OCI-LY1 (cell line): ENCODE results near the gene MSS51.

Experiments
- H2AFZ ChIP-seq: fragments of 200-600 bp; sonication (generic), shearing (Covaris generic); 2 replicates; pipeline ENCODE4 v1.6.0; 2014; ENCODE audit warnings: antibody characterized with exemption, mild to moderate bottlenecking, low read length
- H3F3A ChIP-seq: fragments of 200-600 bp; sonication (generic), shearing (Covaris generic); 2 replicates; pipeline ENCODE4 v1.6.0; 2014; ENCODE audit warnings: mild to moderate bottlenecking, antibody characterized with exemption, low read length, moderate library complexity; ENCODE audit not compliant: insufficient read depth
- H3K27ac ChIP-seq: fragments of 200-600 bp; sonication (generic); 2 replicates; pipeline ENCODE4 v1.5.1; 2014; ENCODE audit warnings: low read length, mixed run types, mild to moderate bottlenecking, low read depth; ENCODE audit not compliant: poor library complexity, severe bottlenecking
- H3K27me3 ChIP-seq: fragments of 200-600 bp; sonication (generic); 2 replicates; pipeline ENCODE4 v1.6.0; 2014; ENCODE audit warnings: antibody characterized with exemption, mild to moderate bottlenecking, low read length, moderate library complexity; ENCODE audit not compliant: insufficient read depth
- H3K36me3 ChIP-seq: fragments of 200-600 bp; sonication (generic); 2 replicates; pipeline ENCODE4 v1.6.1; 2014; ENCODE audit warnings: mild to moderate bottlenecking, antibody characterized with exemption, low read length, moderate library complexity, mixed read lengths; ENCODE audit not compliant: insufficient read depth
- H3K4me1 ChIP-seq: fragments of 200-600 bp; sonication (generic); 2 replicates; pipeline ENCODE4 v1.5.1; 2014; ENCODE audit warnings: mild to moderate bottlenecking, low read length, moderate library complexity; ENCODE audit not compliant: insufficient read depth, severe bottlenecking
- H3K4me2 ChIP-seq: fragments of 200-600 bp; sonication (generic), shearing (Covaris generic); 2 replicates; pipeline ENCODE4 v1.6.1; 2014; ENCODE audit warnings: low read length
- H3K4me3 ChIP-seq: fragments of 200-600 bp; sonication (generic); 2 replicates; pipeline ENCODE4 v1.5.1; 2014; ENCODE audit warnings: low read length, low read depth, mild to moderate bottlenecking, mixed read lengths; ENCODE audit not compliant: poor library complexity, severe bottlenecking
- H3K79me2 ChIP-seq: fragments of 200-600 bp; shearing (Covaris generic); 2 replicates; pipeline ENCODE4 v1.6.1; 2016; ENCODE audit warnings: mixed run types, low read length, mixed read lengths; ENCODE audit not compliant: insufficient read depth
- H3K9ac ChIP-seq: fragments of 200-600 bp; sonication (generic), shearing (Covaris generic); 2 replicates; pipeline ENCODE4 v1.6.1; 2014; ENCODE audit warnings: mild to moderate bottlenecking, low read length, mixed read lengths
- H3K9me2 ChIP-seq: fragments of 200-600 bp; sonication (generic), shearing (Covaris generic); 2 replicates; pipeline ENCODE4 v1.6.1; 2014; ENCODE audit warnings: low read depth, mild to moderate bottlenecking, low read length, mixed read lengths
- H3K9me3 ChIP-seq: fragments of 200-600 bp; shearing (Covaris generic); 2 replicates; pipeline ENCODE4 v1.6.1; 2014; ENCODE audit warnings: low read length, mixed read lengths
- H4K20me1 ChIP-seq: fragments of 200-600 bp; sonication (generic), shearing (Covaris generic); 2 replicates; pipeline ENCODE4 v1.6.0; 2016; ENCODE audit warnings: mild to moderate bottlenecking, low read length; ENCODE audit not compliant: insufficient read depth
- EZH2 ChIP-seq: fragments of 200-600 bp; sonication (generic), shearing (Covaris generic); IDR thresholded peaks from 2 replicates; pipeline ENCODE4 v1.8.0; 2017; ENCODE audit warnings: borderline replicate concordance, mixed run types, mild to moderate bottlenecking, antibody characterized with exemption, low read length, moderate library complexity, mixed read lengths
- TF ChIP-seq, protein P1 (sequence below): fragments of 200-600 bp; sonication (generic), shearing (Covaris generic); IDR thresholded peaks from 2 replicates; pipeline ENCODE4 v1.5.1; 2017; ENCODE audit warnings: mild to moderate bottlenecking, antibody characterized with exemption, low read length, moderate library complexity, mixed read lengths

The MSS51 gene

DNA sequence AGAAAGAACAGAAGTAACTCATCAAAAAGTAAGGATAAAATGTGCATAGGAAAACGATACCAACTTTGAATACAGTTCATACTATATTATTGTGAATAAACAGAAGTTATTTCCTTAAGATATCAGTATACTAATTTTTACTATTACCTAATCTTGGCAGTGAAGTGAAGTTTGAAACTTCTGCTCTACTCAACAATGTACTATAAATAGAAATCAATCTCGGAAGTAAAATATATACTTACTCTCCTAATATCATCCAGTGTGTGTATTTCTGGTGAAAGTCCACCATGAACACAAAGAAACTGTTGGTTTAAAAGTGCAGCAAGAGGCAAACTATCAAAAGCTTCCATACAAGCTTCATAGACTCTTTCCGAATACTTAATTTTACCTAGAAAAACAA is 37.9 kb upstream of the MSS51 start:
- Histone ChIP-seq H2AFZ (no peak overlapping the region), H3K36me3 (peaks cover 73% of the 10 kb centered on the region), H3K4me1 (no peaks in the 10 kb centered on the region), H3K79me2 (no peaks in the 10 kb centered on the region), H3K27ac (no peak overlapping the region), H4K20me1 (no peaks in the 10 kb centered on the region), H3K27me3 (no peaks in the 10 kb centered on the region), H3K4me3 (no peak overlapping the region), H3K4me2 (no peak overlapping the region), H3F3A (no peaks in the 10 kb centered on the region), H3K9ac (no peak overlapping the region), H3K9me3 (no peaks in the 10 kb centered on the region), H3K9me2 (no peaks in the 10 kb centered on the region)
- TF ChIP-seq, protein P1, sequence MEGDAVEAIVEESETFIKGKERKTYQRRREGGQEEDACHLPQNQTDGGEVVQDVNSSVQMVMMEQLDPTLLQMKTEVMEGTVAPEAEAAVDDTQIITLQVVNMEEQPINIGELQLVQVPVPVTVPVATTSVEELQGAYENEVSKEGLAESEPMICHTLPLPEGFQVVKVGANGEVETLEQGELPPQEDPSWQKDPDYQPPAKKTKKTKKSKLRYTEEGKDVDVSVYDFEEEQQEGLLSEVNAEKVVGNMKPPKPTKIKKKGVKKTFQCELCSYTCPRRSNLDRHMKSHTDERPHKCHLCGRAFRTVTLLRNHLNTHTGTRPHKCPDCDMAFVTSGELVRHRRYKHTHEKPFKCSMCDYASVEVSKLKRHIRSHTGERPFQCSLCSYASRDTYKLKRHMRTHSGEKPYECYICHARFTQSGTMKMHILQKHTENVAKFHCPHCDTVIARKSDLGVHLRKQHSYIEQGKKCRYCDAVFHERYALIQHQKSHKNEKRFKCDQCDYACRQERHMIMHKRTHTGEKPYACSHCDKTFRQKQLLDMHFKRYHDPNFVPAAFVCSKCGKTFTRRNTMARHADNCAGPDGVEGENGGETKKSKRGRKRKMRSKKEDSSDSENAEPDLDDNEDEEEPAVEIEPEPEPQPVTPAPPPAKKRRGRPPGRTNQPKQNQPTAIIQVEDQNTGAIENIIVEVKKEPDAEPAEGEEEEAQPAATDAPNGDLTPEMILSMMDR: no peak
- no peak for TF ChIP-seq EZH2

GRCh38 chr10:73469579-73469978 is 36.2 kb upstream of the MSS51 start:
- Histone ChIP-seq H4K20me1 (no peaks in the 10 kb centered on the region), H3K27me3 (no peaks in the 10 kb centered on the region), H3K9me3 (no peaks in the 10 kb centered on the region), H3K79me2 (no peaks in the 10 kb centered on the region), H3K4me2 (no peak overlapping the region), H3K36me3 (peaks cover 74% of the 10 kb centered on the region), H3K4me1 (no peaks in the 10 kb centered on the region), H3F3A (no peaks in the 10 kb centered on the region), H3K9ac (no peak overlapping the region), H3K4me3 (no peak overlapping the region), H2AFZ (no peak overlapping the region), H3K9me2 (no peaks in the 10 kb centered on the region), H3K27ac (no peak overlapping the region)
- TF ChIP-seq, protein P1: no peak
- no peak for TF ChIP-seq EZH2

DNA sequence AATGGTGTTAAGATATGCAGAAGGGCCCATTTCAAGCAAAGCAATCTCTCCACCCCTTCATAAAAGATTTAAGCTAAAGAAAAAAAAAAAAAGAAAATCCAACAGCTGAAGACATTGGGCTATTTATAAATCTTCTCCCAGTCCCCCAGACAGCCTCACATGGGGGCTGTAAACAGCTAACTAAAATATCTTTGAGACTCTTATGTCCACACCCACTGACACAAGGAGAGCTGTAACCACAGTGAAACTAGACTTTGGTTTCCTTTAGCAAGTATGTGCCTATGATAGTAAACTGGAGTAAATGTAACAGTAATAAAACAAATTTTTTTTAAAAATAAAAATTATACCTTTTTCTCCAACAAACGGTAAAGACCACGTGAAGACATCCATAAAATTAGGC is 33.8 kb upstream of the MSS51 start:
- H4K20me1 ChIP-seq: no peaks in the 10 kb centered on the region
- no peak overlapping the region for H3K9ac ChIP-seq
- no peak overlapping the region for H3K4me3 ChIP-seq
- no peak overlapping the region for H3K27ac ChIP-seq
- TF ChIP-seq EZH2: no peak
- TF ChIP-seq, protein P1: no peak
- H3K79me2 ChIP-seq: no peaks in the 10 kb centered on the region
- no peaks in the 10 kb centered on the region for H3K9me3 ChIP-seq
- H3K9me2 ChIP-seq: no peaks in the 10 kb centered on the region
- no peaks in the 10 kb centered on the region for H3K27me3 ChIP-seq
- H3K4me2 ChIP-seq: no peak overlapping the region
- no peak overlapping the region for H2AFZ ChIP-seq
- H3K36me3 ChIP-seq: peaks cover 69% of the 10 kb centered on the region
- H3F3A ChIP-seq: no peaks in the 10 kb centered on the region
- H3K4me1 ChIP-seq: no peaks in the 10 kb centered on the region
